Measurements from ENCODE around the gene RNF121.

The RNF121 gene

DNA sequence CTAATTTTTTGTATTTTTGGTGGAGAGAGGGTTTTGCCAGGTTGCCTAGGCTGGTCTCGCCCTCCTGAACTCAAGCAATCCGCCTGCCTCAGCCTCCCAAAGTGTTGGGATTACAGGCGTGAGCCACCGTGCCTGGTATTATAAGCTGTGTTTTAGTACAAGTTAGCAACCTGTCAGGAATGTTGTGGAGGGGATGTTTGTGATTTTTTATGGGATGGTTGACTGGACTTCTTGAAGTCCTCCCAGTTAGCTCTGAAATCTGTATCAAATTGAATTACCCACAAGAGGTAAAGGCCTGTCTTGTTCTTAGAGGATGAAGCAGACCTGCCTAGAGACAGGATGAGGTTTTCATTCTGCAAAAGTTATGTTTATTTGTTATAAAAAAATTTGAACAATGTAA lies 35.8 kb downstream of the RNF121 start:
- TF ChIP-seq SP1 (IDR thresholded peaks at IDR 0.05) (no peak), SUZ12 (IDR thresholded peaks at IDR 0.05) (no peak), LEF1 (IDR thresholded peaks at IDR 0.05; ENCODE audit: borderline replicate concordance) (no peak), HDGF (IDR thresholded peaks at IDR 0.05; ENCODE audit: borderline replicate concordance) (no peak), NFRKB (IDR thresholded peaks at IDR 0.05) (no peak), ZNF384 (IDR thresholded peaks at IDR 0.05) (no peak)
- ChIA-PET POLR2A (interaction anchor here (1.5 kb wide), 1 partner anchor 35 kb away, joined by 3 read pairs; no protein-coding TSS in a partner anchor), CTCF (no interaction called here)
- no peak for DNase-seq (ENCODE audit: extremely low spot score)

DNA sequence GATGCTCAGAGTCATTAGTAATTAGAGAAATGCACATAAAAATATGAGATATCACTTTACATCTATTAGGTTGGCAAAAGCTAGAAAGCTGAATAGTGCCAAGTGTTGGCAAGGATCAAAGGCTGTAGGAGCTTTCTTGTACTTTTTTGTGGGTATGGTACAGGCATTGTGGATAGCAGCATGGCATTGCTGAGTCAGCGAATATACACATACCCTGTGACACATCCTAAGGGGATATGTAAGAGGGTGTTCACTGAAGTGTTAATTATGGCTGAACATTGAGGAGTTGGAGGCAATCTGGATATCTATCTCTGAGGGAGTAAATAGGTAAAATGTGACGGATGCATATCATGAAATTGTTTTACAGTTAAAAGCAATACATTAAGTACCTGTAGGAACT lies 42.8 kb downstream of the RNF121 start:
- ChIA-PET CTCF (no interaction called here), POLR2A (no interaction called here)
- TF ChIP-seq BHLHE40 (IDR thresholded peaks at IDR 0.05; ENCODE audit: borderline replicate concordance), result no peak
- TF ChIP-seq FOXM1 (IDR thresholded peaks at IDR 0.05; ENCODE audit: borderline replicate concordance), result no peak
- TF ChIP-seq TARDBP (IDR thresholded peaks at IDR 0.05), result no peak
- no peak for TF ChIP-seq ARNT (IDR thresholded peaks at IDR 0.05)
- TF ChIP-seq LEF1 (IDR thresholded peaks at IDR 0.05; ENCODE audit: borderline replicate concordance), result no peak
- no peak for TF ChIP-seq SP1 (IDR thresholded peaks at IDR 0.05)
- no peak for TF ChIP-seq ZNF384 (IDR thresholded peaks at IDR 0.05)
- no peak for TF ChIP-seq ELF4 (IDR thresholded peaks at IDR 0.05)
- TF ChIP-seq SUZ12 (IDR thresholded peaks at IDR 0.05), result no peak
- no peak for TF ChIP-seq HDGF (IDR thresholded peaks at IDR 0.05; ENCODE audit: borderline replicate concordance)
- no peak for TF ChIP-seq CTBP1 (IDR thresholded peaks at IDR 0.05; ENCODE audit: borderline replicate concordance)
- TF ChIP-seq NFRKB (IDR thresholded peaks at IDR 0.05), result no peak
- no peak for TF ChIP-seq FOXA1 (IDR thresholded peaks at IDR 0.05)
- no peak for TF ChIP-seq FOXK2 (IDR thresholded peaks at IDR 0.05)
- TF ChIP-seq, protein P1, sequence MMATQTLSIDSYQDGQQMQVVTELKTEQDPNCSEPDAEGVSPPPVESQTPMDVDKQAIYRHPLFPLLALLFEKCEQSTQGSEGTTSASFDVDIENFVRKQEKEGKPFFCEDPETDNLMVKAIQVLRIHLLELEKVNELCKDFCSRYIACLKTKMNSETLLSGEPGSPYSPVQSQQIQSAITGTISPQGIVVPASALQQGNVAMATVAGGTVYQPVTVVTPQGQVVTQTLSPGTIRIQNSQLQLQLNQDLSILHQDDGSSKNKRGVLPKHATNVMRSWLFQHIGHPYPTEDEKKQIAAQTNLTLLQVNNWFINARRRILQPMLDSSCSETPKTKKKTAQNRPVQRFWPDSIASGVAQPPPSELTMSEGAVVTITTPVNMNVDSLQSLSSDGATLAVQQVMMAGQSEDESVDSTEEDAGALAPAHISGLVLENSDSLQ (IDR thresholded peaks at IDR 0.05), result no peak
- no peak for TF ChIP-seq L3MBTL2 (conservative IDR thresholded peaks at IDR 0.05)
- DNase-seq (ENCODE audit: extremely low spot score), result no peak

DNA sequence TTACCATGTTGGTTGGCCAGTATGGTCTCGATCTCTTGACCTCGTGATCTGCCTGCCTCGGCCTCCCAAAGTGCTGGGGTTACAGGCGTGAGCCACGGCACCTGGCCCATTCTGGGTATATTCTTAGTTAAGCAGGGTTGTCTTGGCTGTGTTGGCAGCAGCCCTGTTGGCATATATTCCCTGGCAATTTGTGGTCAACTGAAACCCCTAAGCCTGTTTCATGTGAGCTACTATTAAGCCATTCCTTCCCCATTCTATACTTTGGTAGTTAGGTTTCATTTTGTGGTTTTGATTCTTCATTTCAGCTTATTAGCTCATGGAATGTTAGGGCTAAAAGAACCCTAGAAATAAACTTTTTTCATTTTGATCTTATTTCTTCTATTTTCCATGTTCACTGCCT lies 47.7 kb downstream of the RNF121 start:
- CTCF ChIA-PET, result interaction anchor here (1.1 kb wide), 1 partner anchor 10 kb away, joined by 5 read pairs; no protein-coding TSS in a partner anchor
- no peak for DNase-seq (ENCODE audit: extremely low spot score)
- no peak for TF ChIP-seq ELF4 (IDR thresholded peaks at IDR 0.05)
- no peak for TF ChIP-seq SUZ12 (IDR thresholded peaks at IDR 0.05)
- no peak for TF ChIP-seq FOXK2 (IDR thresholded peaks at IDR 0.05)
- TF ChIP-seq TARDBP (IDR thresholded peaks at IDR 0.05), result no peak
- TF ChIP-seq ARNT (IDR thresholded peaks at IDR 0.05), result no peak
- TF ChIP-seq SP1 (IDR thresholded peaks at IDR 0.05), result no peak
- TF ChIP-seq NFRKB (IDR thresholded peaks at IDR 0.05), result no peak
- TF ChIP-seq L3MBTL2 (conservative IDR thresholded peaks at IDR 0.05), result no peak
- TF ChIP-seq ZNF384 (IDR thresholded peaks at IDR 0.05), result no peak
- TF ChIP-seq FOXM1 (IDR thresholded peaks at IDR 0.05; ENCODE audit: borderline replicate concordance), result no peak
- TF ChIP-seq LEF1 (IDR thresholded peaks at IDR 0.05; ENCODE audit: borderline replicate concordance), result no peak
- TF ChIP-seq FOXA1 (IDR thresholded peaks at IDR 0.05), result no peak
- TF ChIP-seq HDGF (IDR thresholded peaks at IDR 0.05; ENCODE audit: borderline replicate concordance), result no peak
- POLR2A ChIA-PET, result no interaction called here

DNA sequence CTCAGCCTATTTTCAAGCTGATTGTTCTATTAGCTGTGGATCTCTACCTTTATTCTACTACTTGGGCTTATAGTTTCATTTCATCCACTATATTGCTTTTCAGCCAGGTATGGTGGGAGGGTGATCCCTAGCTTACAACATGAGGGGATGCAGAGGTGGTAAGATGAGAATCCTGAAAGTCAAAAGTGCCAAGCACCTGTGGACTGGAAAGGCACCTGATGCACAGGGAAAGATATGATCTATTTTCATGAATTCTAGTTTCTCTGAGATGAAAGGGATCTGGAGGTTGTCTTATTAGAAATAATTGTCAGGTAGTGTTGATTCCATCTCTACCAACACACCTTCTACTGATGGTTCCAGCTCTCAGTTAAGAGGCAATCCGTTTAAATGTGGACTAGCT lies 48.2 kb downstream of the RNF121 start:
- ChIA-PET CTCF (interaction anchor here (0.6 to 1.2 kb wide), 5 partner anchors 10 to 48 kb away, joined by 3 to 6 read pairs (median 4); no protein-coding TSS in a partner anchor), POLR2A (no interaction called here)
- no peak for DNase-seq (ENCODE audit: extremely low spot score)
- no peak for TF ChIP-seq HDGF (IDR thresholded peaks at IDR 0.05; ENCODE audit: borderline replicate concordance)
- no peak for TF ChIP-seq FOXA1 (IDR thresholded peaks at IDR 0.05)
- TF ChIP-seq FOXM1 (IDR thresholded peaks at IDR 0.05; ENCODE audit: borderline replicate concordance), result no peak
- no peak for TF ChIP-seq L3MBTL2 (conservative IDR thresholded peaks at IDR 0.05)
- TF ChIP-seq ZNF384 (IDR thresholded peaks at IDR 0.05), result no peak

DNA sequence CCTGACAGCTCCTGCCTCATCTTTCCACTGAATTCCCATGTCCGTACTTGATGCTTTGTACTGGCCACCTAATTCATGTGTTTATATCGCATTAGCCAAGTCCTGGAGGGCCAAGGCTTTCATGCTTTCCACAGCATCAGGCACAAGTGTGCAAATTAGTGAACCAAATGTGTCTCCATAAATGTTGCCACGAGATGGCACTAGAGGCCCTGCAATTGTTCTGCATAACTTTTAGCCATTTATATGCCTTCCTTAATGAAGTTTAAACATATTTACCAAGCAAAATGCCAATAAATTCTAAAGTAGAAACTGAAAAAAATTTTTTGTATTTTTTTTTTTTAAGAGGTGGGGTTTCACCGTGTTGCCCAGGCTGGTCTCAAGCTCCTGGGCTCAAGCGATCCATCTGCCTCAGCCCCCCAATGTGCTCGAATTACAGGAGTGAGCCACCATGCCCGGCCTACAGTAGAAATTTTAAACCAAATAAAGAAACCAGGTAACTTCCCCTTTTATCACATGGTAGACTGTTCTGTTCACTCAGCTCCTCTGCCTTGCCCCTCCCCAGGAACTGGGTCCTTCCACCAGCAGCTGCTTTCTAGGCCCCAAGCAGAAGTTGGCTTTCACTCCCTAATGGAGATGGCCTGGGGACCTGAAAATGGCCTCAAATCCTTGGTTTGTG lies 49.0 kb downstream of the RNF121 start:
- CTCF ChIA-PET, result interaction anchor here (0.6 to 1.8 kb wide), 7 partner anchors 10 to 453 kb away, joined by 3 to 6 read pairs (median 3); no protein-coding TSS in a partner anchor
- DNase-seq (ENCODE audit: extremely low spot score), result peak; percentile 48

DNA sequence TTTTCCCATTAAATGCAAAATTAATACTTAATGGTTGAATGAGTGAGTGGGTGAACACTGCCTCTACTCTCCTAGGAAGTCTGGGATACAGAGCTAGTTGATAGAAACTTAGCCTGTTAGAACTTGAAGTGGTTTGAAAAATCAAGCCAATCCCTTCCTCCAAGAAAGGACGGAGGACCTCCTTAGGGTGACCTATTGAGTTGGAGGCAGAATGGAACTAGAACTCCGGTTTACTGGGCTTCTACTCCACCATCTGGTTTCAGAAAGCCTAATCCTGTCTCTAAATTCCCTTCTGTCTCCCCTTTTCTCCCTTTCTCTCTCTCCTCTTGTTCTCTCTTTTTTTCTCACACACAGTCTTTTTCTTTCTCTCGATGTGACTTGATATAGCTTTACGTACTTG lies 50.2 kb downstream of the RNF121 start:
- no peak for TF ChIP-seq ELF4 (IDR thresholded peaks at IDR 0.05)
- no peak for TF ChIP-seq TARDBP (IDR thresholded peaks at IDR 0.05)
- no peak for TF ChIP-seq SP1 (IDR thresholded peaks at IDR 0.05)
- TF ChIP-seq CTBP1 (IDR thresholded peaks at IDR 0.05; ENCODE audit: borderline replicate concordance), result no peak
- no peak for TF ChIP-seq ZNF384 (IDR thresholded peaks at IDR 0.05)
- no peak for TF ChIP-seq NFRKB (IDR thresholded peaks at IDR 0.05)
- TF ChIP-seq, protein P1 (IDR thresholded peaks at IDR 0.05), result no peak
- no peak for TF ChIP-seq L3MBTL2 (conservative IDR thresholded peaks at IDR 0.05)
- no peak for TF ChIP-seq FOXK2 (IDR thresholded peaks at IDR 0.05)
- TF ChIP-seq BHLHE40 (IDR thresholded peaks at IDR 0.05; ENCODE audit: borderline replicate concordance), result no peak
- no peak for TF ChIP-seq FOXM1 (IDR thresholded peaks at IDR 0.05; ENCODE audit: borderline replicate concordance)
- no peak for TF ChIP-seq ARNT (IDR thresholded peaks at IDR 0.05)
- TF ChIP-seq FOXA1 (IDR thresholded peaks at IDR 0.05), result no peak
- TF ChIP-seq HDGF (IDR thresholded peaks at IDR 0.05; ENCODE audit: borderline replicate concordance), result no peak
- no peak for DNase-seq (ENCODE audit: extremely low spot score)
- CTCF ChIA-PET, result interaction anchor here (1.8 kb wide), 1 partner anchor 452 kb away, joined by 3 read pairs; no protein-coding TSS in a partner anchor
- POLR2A ChIA-PET, result no interaction called here

More for the DNA sequence above, 49.0 kb downstream of the RNF121 start:
- POLR2A ChIA-PET, result no interaction called here
- TF ChIP-seq ARNT (IDR thresholded peaks at IDR 0.05) (no peak), SUZ12 (IDR thresholded peaks at IDR 0.05) (no peak), L3MBTL2 (conservative IDR thresholded peaks at IDR 0.05) (no peak), HDGF (IDR thresholded peaks at IDR 0.05; ENCODE audit: borderline replicate concordance) (no peak), BHLHE40 (IDR thresholded peaks at IDR 0.05; ENCODE audit: borderline replicate concordance) (no peak), FOXK2 (IDR thresholded peaks at IDR 0.05) (no peak), NFRKB (IDR thresholded peaks at IDR 0.05) (no peak), CTBP1 (IDR thresholded peaks at IDR 0.05; ENCODE audit: borderline replicate concordance) (no peak), FOXM1 (IDR thresholded peaks at IDR 0.05; ENCODE audit: borderline replicate concordance) (no peak), LEF1 (IDR thresholded peaks at IDR 0.05; ENCODE audit: borderline replicate concordance) (no peak), ELF4 (IDR thresholded peaks at IDR 0.05) (no peak), FOXA1 (IDR thresholded peaks at IDR 0.05) (no peak), ZNF384 (IDR thresholded peaks at IDR 0.05) (no peak), SP1 (IDR thresholded peaks at IDR 0.05) (no peak)
- TF ChIP-seq, protein P1 (IDR thresholded peaks at IDR 0.05), result no peak

All from HEK293T (cell line).